Transverse colon (tissue), 4 donors: ENCODE results near the gene NFIA.

Experiments used
- CTCF ChIP-seq, 5 experiments: fragments of 200-600 bp in 3 of 5; fragments of 450-650 bp in 2 of 5; sonication (generic) in 3 of 5; IDR thresholded peaks; 1 replicate in 2 of 5; 2 replicates in 3 of 5; pipeline ENCODE4 v1.5.1; 2016 to 2017; ENCODE audit warnings: antibody characterized with exemption in 5 of 5, inconsistent platforms in 3 of 5, mild to moderate bottlenecking in 2 of 5, moderate library complexity in 1 of 5
- EP300 ChIP-seq: sonication (generic); formaldehyde crosslinking; IDR thresholded peaks from one replicate; pipeline ENCODE4 v1.6.1; 2017; ENCODE audit warnings: antibody characterized with exemption, low read depth
- POLR2A ChIP-seq: fragments of 450-650 bp; IDR thresholded peaks from one replicate; pipeline ENCODE4 v1.6.1; 2016; ENCODE audit warnings: antibody characterized with exemption, mild to moderate bottlenecking, moderate library complexity
- POLR2AphosphoS5 ChIP-seq, 3 donors: sonication (generic); formaldehyde crosslinking; IDR thresholded peaks; one replicate each; pipeline ENCODE4 v1.6.1; 2016; ENCODE audit warnings: antibody characterized with exemption in 3 of 3

GRCh38 chr1:61087571-61087970, 5.2 kb downstream of the NFIA start:
- TF ChIP-seq CTCF (IDR thresholded peaks at IDR 0.05) = no peak
- no peak for TF ChIP-seq POLR2A
- no peak for TF ChIP-seq POLR2AphosphoS5 (IDR thresholded peaks at IDR 0.05)
- no peak for TF ChIP-seq EP300
